Thoracic aorta (tissue), 2 donors: Measurements from ENCODE around the gene SGPL1. TPM values are rescaled to one million over a fixed set of nuclear protein-coding genes. Genes with fewer than 3 reads are reported as not detected.
A peak's percentile ranks its signal among the peaks of the same experiment; 100 is the strongest.

ENCODE experiments used
- ATAC-seq: fragments of 150-250 bp; one replicate; pipeline ENCODE4 v1.8.0; 2017; ENCODE audit warnings: low read depth; ENCODE audit not compliant: insufficient number of reproducible peaks, low FRiP score
- DNase-seq: peaks from one replicate; pipeline ENCODE4 v3.0.0-alpha.2; 2020; ENCODE audit warnings: low spot score
- H3K27ac ChIP-seq, 2 donors: fragments of 200-600 bp; sonication (generic); 1 replicate in 1 of 2; 2 replicates in 1 of 2; pipeline ENCODE4 v1.5.1; 2016; ENCODE audit warnings: mild to moderate bottlenecking in 2 of 2, moderate library complexity in 2 of 2
- H3K27me3 ChIP-seq: fragments of 200-600 bp; sonication (generic); replicated peaks from 2 replicates; pipeline ENCODE4 v1.6.0; 2016; ENCODE audit warnings: mild to moderate bottlenecking; ENCODE audit not compliant: insufficient read depth
- H3K36me3 ChIP-seq: fragments of 200-600 bp; sonication (generic); one replicate; pipeline ENCODE4 v1.5.1; 2016
- H3K4me1 ChIP-seq, 2 donors: fragments of 200-600 bp; sonication (generic); 1 replicate in 1 of 2; 2 replicates in 1 of 2; pipeline versions ENCODE4 v1.5.1 to v1.6.0; 2016; ENCODE audit warnings: low read depth in 2 of 2, mild to moderate bottlenecking in 1 of 2; ENCODE audit not compliant: control insufficient read depth in 1 of 2
- H3K4me3 ChIP-seq: fragments of 200-600 bp; sonication (generic); 2 replicates; pipeline ENCODE4 v1.5.1; 2016; ENCODE audit warnings: mild to moderate bottlenecking
- H3K9me3 ChIP-seq: fragments of 200-600 bp; sonication (generic); 2 replicates; pipeline ENCODE4 v1.5.1; 2016
- total RNA-seq, 2 donors: library from RNA; depleted of rRNA; stranded (reverse); fragments of >200 nt; gene quantifications; one replicate each; pipeline versions ENCODE4 v1.1.0 to v1.2.3, GENCODE V29; 2016
- TF ChIP-seq, protein P1 (sequence below): fragments of 200-600 bp; sonication (generic); IDR thresholded peaks from one replicate; pipeline ENCODE4 v1.5.1; 2019; ENCODE audit warnings: antibody characterized with exemption

Gene SGPL1
- total RNA-seq, 2 donors from 2014 or later, result 15.0 to 26.0 TPM

DNA sequence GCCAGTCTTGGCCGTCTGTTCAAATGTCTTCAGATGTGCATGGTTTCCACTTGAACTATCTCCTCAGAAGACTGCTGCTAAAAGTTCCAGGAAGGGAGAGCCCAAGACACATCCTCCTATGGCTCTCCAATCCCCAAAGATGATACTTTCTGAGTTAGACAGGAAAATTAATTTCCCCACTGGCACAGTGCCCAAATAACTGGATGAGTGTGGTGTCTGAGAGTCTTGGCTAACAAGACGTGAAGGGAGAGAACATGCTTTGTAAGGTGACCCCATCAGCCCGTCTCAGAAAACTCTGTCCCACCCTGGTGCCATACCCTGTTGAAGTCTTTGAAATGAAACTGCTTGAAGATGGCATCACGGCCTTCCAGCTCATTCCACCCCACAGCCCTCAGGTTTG lies 69.7 kb downstream of the SGPL1 start:
- Histone ChIP-seq H3K9me3 (no peaks in the 10 kb centered on the region), H3K4me1 (peaks cover 8 to 20% of the 10 kb centered on the region in 2 donors), H3K27ac (no peak overlapping the region), H3K36me3 (no peaks in the 10 kb centered on the region), H3K27me3 (no peaks in the 10 kb centered on the region), H3K4me3 (no peak overlapping the region)
- TF ChIP-seq, protein P1, sequence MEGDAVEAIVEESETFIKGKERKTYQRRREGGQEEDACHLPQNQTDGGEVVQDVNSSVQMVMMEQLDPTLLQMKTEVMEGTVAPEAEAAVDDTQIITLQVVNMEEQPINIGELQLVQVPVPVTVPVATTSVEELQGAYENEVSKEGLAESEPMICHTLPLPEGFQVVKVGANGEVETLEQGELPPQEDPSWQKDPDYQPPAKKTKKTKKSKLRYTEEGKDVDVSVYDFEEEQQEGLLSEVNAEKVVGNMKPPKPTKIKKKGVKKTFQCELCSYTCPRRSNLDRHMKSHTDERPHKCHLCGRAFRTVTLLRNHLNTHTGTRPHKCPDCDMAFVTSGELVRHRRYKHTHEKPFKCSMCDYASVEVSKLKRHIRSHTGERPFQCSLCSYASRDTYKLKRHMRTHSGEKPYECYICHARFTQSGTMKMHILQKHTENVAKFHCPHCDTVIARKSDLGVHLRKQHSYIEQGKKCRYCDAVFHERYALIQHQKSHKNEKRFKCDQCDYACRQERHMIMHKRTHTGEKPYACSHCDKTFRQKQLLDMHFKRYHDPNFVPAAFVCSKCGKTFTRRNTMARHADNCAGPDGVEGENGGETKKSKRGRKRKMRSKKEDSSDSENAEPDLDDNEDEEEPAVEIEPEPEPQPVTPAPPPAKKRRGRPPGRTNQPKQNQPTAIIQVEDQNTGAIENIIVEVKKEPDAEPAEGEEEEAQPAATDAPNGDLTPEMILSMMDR, result no peak
- ATAC-seq (no peak), DNase-seq (no peak)

DNA sequence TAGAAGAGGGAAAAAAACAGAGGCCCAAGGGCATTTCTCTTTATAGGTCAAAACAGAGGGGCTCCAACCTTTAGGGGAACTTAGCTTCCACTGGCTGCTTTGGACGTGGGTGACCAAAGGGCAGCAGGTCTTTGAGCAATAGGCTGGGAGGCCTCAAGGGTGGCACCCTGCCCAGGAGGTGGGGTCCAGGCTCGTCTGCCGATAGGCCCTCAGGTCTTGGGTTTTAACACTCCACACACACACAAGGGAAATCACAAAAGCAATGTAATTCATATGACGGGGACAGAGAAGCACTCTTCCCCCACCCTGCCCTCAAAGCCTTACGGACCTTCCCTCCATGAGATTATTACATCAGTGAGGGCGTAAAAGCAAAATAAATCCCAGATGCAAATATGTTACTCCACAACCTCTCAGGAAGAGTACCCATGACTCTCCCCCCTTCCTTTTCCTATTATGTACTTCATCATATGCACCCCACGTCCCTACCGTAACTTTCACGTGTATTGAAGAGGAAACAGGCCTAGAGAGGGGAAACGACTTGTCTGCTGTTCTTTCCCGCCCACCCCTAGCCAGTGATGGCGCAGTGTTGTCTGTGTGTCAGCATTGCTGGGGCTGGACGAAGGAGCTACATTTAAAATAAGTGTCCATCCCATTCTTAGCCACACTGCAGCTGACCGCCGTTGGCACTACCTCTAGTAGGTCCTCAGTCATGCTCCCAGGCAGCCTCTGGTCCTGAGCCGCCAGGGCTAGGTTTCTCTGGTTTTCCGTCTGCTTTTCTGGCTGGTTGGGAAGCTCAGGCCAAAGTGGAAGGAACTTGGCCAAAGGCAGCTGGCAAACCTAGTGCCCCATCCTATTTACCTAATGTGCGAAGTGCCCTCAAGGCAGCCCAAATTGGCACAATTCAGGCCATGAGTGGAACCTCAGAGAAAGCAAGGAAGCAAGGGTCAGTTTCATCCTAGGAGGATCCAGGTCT lies 70.5 kb downstream of the SGPL1 start:
- ATAC-seq (no peak), DNase-seq (no peak)
- Histone ChIP-seq H3K27ac (no peak overlapping the region), H3K9me3 (no peaks in the 10 kb centered on the region), H3K4me1 (peaks cover 8 to 20% of the 10 kb centered on the region in 2 donors), H3K4me3 (no peak overlapping the region), H3K27me3 (no peaks in the 10 kb centered on the region), H3K36me3 (no peaks in the 10 kb centered on the region)
- TF ChIP-seq, protein P1, result no peak

DNA sequence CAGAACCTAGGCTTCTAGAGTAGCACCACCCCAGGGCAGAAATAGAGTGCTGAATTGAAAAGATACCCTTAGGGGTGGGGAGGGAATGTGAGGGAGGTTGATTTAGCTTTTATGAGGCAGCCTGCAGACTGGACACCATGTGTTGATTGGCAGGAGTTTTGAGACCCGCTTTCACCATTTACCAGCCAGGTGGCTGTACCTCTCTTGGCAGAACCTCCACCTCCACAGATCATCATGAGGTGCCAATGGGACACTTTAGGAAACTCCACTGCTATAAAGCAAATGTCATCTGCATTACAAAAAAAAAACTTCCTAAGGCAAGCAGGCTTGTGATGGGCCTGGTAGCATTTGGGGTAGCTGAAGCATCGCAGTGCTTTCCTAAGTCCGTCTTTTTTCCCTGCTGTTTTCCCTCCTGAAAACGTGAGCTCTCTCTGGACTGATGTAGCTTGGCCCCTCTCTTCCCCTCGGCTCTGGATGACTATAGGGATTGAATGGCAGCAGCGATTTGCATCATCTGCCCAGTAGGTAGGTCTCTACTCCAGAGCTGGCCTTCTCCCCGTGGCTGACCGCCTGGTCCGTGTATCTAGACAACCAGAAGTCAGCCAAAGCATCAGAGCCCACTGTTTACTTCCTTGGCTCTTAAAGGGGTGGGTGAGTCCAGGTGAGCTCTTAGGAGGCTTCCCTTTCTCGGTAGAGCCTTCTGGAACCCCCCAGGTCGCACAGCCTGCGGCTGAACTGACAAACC lies 71.3 kb downstream of the SGPL1 start:
- no peaks in the 10 kb centered on the region for H3K36me3 ChIP-seq
- ATAC-seq, result no peak
- TF ChIP-seq, protein P1, result no peak

DNA sequence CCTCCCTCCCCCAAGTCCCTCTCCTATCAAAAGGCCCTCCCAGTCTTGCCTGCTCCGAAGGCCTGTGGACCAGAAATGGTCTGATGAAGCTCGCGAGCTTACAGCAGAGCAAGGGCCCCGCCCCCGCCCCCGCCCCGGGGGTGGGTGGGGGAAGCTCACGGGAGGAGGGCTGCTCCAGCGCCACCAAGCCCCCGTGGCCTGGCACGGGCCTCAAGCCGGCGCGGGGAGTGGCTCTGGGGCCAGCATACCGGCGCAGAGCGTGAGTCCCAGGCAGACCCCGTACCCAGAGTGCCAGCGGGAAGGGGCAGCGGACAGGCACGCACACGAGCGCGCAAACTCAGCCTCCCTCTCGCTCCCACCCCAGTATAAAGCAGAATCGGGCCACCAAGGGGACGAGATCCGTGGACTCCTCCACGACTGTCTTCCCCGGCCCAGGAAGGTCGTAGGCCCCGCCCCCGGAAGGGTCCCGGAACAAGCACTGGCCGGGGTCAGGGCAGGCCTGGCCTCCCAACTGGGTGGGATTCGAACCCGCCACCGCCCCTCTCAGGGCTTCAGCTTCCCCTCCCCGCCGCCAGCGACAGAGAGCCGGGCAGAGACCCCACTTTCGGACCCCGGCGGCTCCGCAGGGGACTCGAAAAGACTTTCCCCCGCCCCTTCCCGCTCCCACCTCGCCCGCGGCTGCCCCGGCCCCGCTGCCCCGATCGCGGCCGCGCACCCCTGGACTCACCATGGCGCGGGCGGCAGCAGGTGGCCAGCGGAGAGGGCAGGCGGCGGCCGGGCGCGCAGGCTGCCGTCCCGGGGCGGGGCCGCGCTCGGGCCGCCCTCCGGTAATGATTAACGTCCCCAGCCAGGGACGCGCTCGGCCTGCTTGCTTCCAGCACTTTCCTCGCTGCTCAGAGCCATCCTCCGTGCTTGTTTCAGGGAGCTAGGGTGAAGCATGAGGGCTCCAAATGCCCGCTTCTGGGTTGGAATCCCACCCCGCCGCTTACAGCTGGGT lies 72.4 kb downstream of the SGPL1 start, which contains the start of gene PCBD1:
Gene PCBD1, minus strand, starts transcription at position 762 of the 997 bp plus-strand sequence. Its CDS starts 32 bp downstream, at position 730.
- Histone ChIP-seq H3K27ac (peak within 1 kb of the TSS; percentile 86 to 87), H3K27me3 (no peaks in the 10 kb centered on the region), H3K36me3 (no peaks in the 10 kb centered on the region), H3K9me3 (no peaks in the 10 kb centered on the region), H3K4me1 (peaks cover 8 to 20% of the 10 kb centered on the region in 2 donors), H3K4me3 (peak within 1 kb of the TSS; percentile 83)
- peak; percentile 22 for DNase-seq
- TF ChIP-seq, protein P1, result no peak
- ATAC-seq, result peak; percentile 50

More for the DNA sequence above, 71.3 kb downstream of the SGPL1 start:
- Histone ChIP-seq H3K4me3 (peak overlapping the region; percentile 83), H3K27me3 (no peaks in the 10 kb centered on the region), H3K4me1 (peaks cover 8 to 20% of the 10 kb centered on the region in 2 donors), H3K27ac (peak overlapping the region; percentile 86 to 87), H3K9me3 (no peaks in the 10 kb centered on the region)
- no peak for DNase-seq
